Bronchial epithelial cell (primary cell): ENCODE results near the gene ADGRF1. TPM values are rescaled to one million over a fixed set of nuclear protein-coding genes. Genes with fewer than 3 reads are reported as not detected.

ENCODE experiments used
- DNase-seq: peaks from one replicate; pipeline ENCODE4 v3.0.0-alpha.2; 2010; ENCODE audit warnings: low read depth
- FAIRE-seq: peaks from 2 replicates; lab custom pipeline; 2011; peaks lifted over from hg19 to GRCh38; lab: Jason Lieb, UNC
- H3K27me3 ChIP-seq: 2 replicates; pipeline ENCODE4 v1.5.1; 2011; ENCODE audit warnings: low read length; ENCODE audit not compliant: control insufficient read depth, insufficient read depth
- H3K36me3 ChIP-seq: 2 replicates; pipeline ENCODE4 v1.5.1; 2011; ENCODE audit warnings: low read length; ENCODE audit not compliant: control insufficient read depth, insufficient read depth
- H3K4me3 ChIP-seq: 2 replicates; pipeline ENCODE4 v1.5.1; 2011; ENCODE audit warnings: mild to moderate bottlenecking, low read depth, low read length, control low read depth
- CTCF ChIP-seq: IDR thresholded peaks from 2 replicates; pipeline ENCODE4 v1.5.1; 2011; ENCODE audit warnings: mild to moderate bottlenecking, moderate library complexity, low read length, control low read depth, inconsistent platforms; ENCODE audit not compliant: insufficient read depth, severe bottlenecking
- total RNA-seq: library from RNA; depleted of rRNA; stranded (reverse); fragments of >200 nt; gene quantifications from 2 replicates; pipeline ENCODE4 v1.2.1, GENCODE V29; 2014

Gene ADGRF1
- total RNA-seq, 1 donor from 2014 or later = 5.5 TPM

DNA sequence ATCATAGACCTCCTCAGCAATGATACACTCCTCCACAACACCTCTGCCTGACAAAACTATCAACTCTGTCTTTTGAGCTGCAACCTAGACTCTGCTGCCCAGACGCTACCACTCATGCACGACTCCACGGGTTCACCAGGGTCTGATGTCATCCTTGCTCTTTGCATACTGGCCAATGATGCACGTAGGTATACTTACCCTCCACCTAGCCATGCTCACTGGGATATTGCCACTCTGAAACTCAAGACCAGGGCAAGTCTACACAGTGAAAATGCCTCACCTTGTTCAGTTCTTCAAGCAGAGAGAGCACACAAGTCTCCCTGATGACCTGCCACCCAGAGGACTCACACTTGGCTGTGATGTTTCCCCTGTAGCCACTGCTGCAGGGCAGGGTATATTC lies 27.7 kb downstream of the ADGRF1 start:
- TF ChIP-seq CTCF = no peak

DNA sequence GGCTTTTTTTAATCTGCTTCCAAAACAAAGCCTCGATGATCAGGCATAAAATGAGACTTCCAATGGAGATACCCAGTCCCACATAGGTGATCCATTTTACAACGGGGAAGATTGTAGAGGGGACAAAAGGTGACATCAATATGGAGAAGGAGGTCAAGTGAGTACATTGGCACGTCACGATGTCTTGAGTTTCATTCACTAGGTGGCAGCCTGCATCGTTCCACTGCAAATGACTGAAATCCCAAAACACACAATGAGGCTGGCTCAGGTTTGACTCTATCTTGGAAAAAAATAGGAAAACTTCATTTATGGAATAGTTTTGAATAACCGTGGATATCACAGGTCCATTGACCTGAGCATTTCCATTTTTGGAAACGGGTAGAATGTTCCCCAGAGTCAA lies 32.5 kb downstream of the ADGRF1 start:
- FAIRE-seq = no peak
- DNase-seq = no peak
- Histone ChIP-seq H3K36me3 (no peaks in the 10 kb centered on the region), H3K27me3 (no peaks in the 10 kb centered on the region), H3K4me3 (no peak overlapping the region)
- TF ChIP-seq CTCF = peak; percentile 1

More for the DNA sequence above, 27.7 kb downstream of the ADGRF1 start:
- no peaks in the 10 kb centered on the region for H3K36me3 ChIP-seq
- DNase-seq (no peak), FAIRE-seq (no peak)
- H3K4me3 ChIP-seq = no peak overlapping the region
- H3K27me3 ChIP-seq = no peaks in the 10 kb centered on the region

DNA sequence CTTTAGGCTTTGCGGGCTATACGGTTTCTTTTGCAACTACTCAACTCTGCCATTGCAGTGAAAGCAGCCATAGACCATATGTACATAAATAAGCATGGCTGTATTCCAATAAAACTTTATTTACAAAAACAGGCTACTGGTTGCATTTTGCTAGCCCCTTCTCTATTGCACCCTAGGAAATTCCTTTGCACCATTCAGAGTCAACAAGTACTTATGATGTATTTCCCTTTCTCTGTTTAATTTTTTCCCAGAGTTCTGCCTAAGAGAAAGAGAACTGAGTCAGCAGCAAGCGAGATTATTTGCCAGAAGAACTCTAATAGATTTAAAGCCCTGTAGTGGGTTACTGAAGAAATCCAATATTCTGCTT lies 33.8 kb downstream of the ADGRF1 start:
- H3K36me3 ChIP-seq = no peaks in the 10 kb centered on the region
- no peaks in the 10 kb centered on the region for H3K27me3 ChIP-seq
- no peak for DNase-seq
- no peak overlapping the region for H3K4me3 ChIP-seq
- no peak for TF ChIP-seq CTCF
- no peak for FAIRE-seq

DNA sequence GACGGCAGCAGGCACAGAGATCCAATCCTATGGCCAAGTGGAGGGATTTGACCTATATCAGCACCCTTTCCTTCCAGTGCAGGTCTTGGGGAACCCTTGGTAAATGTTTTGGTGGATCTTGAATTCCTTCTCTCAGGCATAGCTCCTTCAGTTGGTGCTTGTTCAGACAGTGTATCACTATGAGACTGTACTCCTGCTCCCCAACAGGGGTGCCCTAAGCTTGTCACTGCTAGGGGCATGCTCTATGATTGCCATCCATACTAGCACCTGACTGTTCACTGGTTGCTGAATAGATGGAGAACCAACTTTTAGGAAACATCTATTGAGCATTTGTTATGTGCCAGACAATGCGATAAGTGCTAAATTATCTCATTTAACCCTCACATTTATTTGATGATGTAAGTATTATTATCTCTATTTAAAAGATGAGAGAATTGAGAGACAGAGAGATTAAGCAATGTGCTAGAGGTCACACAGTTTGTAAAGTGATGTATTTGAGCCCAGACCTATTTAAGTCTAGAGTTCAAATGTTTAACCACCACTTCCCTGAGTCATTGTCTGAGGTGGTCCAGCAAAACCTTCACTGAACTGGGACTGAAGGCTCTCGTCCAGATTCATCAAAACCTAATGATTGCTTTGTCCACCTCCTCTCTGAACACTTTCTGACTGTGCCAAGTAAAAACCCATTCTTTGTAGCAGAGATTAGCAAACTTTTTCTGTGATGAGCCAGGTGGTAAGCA lies 34.3 kb downstream of the ADGRF1 start:
- TF ChIP-seq CTCF = no peak
- H3K27me3 ChIP-seq = no peaks in the 10 kb centered on the region
- no peaks in the 10 kb centered on the region for H3K36me3 ChIP-seq
- no peak for DNase-seq
- FAIRE-seq = no peak
- no peak overlapping the region for H3K4me3 ChIP-seq

DNA sequence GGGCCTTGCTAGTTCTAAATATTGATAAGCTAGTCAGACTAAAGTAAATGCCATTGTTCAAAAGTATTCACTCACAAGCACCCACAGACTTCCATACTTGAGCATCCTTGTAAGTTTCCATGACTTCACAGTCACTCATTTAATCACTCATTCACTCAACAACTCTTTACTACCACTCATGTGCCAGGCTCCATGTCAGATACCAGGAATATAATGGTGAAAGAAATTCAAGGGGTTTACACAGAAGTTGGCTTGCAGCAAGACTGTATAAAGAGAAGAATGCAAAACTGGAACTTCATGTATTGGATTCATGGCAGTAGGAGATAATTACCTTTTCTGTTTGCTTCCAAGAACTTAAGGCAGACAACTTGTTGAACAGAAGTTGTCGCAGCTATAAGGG lies 36.6 kb downstream of the ADGRF1 start:
- Histone ChIP-seq H3K36me3 (no peaks in the 10 kb centered on the region), H3K27me3 (no peaks in the 10 kb centered on the region), H3K4me3 (no peak overlapping the region)
- no peak for FAIRE-seq
- DNase-seq = no peak
- no peak for TF ChIP-seq CTCF

DNA sequence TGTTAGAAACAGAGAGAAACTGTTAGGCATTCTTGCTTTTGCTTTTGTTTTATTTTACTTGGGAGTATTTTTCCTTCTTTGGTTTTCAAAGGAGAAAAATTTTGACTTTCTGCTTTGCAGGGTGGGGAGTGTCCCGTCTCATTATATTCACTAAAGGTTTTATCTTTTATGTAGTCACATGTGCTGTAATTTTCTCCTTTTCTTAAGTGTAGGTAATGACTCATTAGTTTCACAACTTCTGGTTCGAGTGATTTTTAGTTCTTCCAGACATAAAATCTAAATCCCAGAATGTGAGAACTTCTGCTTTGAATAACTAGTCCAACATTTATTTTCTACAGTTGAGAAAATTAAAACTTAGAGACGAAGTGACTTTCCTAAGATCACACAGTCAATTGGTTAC lies 37.7 kb downstream of the ADGRF1 start:
- Histone ChIP-seq H3K4me3 (no peak overlapping the region), H3K27me3 (no peaks in the 10 kb centered on the region), H3K36me3 (no peaks in the 10 kb centered on the region)
- TF ChIP-seq CTCF = no peak
- FAIRE-seq (no peak), DNase-seq (peak; percentile 65)
